Stimulated activated CD4-positive, alpha-beta T cell treated with anti-CD3 and anti-CD28 coated beads, Interleukin-1b, Interleukin-23, amount 100 ng/mL, for 4 hours (primary cell): Measurements from ENCODE around the gene GMNC.
A peak's percentile ranks its signal among the peaks of the same experiment; 100 is the strongest.
"Not testable (repeated sequence)": the region's sequence is repeated elsewhere in the genome, so short reads cannot be mapped to it uniquely, and the experiment has no call there.

Experiments
- DNase-seq, 2 donors: peaks; one replicate each; pipeline ENCODE4 v3.0.0-alpha.2; 2020; ENCODE audit warnings: low read depth in 2 of 2

The GMNC gene, protein sequence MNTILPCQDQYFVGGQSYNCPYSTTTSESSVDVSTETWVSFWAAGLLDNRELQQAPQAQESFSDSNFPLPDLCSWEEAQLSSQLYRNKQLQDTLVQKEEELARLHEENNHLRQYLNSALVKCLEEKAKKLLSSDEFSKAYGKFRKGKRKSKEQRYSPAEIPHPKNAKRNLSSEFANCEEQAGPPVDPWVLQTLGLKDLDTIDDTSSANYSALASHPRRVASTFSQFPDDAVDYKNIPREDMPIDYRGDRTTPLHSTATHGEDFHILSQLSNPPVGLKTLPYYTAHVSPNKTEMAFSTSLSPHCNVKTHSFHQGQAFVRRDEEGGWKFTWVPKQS

GRCh38 chr3:190862209-190863118, at the start of gene GMNC:
Gene GMNC, minus strand, starts transcription at chr3:190862694. Its CDS starts 79 bp downstream, at chr3:190862615.
- DNase-seq: peak in 1 of 2 donors; percentile 15

DNA sequence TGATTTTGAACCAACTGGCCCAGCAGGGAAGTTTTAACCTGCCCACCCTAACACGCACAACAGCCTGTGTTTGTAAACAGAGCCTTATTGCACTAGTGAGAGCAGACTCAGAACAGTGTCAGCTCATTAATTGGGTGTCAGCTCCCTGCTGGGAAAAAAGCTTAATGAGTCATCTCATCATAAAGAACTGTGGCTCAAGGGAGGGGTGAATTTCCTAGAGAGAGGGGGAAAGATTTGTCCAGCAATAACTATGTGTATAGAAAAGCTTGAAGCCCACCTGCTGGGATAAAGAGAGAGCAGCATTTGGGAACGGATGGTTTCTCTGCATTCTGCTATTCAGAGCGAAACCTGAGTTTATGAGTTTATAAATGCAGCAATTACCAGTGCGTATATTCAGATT, 48.9 kb upstream of the GMNC start:
- DNase-seq: no peak

DNA sequence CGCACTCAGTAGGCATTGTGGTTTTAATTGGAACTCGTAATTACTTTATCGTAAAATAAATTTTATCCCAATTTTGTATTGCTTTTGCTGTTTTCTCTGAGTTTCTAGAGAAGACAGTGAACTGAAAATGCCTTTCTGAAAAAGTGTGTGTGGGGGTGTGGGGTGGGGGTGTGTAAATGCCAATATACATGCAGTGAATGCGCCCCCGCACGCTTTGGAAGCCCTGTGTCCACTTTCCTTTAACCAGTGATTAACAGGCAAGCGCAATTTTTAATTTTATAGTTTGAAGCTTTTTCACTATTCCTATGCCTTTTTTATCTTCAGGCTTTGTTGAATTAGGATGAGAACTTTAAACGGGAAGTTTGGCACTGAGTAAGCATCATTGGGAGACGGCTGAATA, 47.4 kb upstream of the GMNC start:
- DNase-seq: no peak

- DNase-seq: no peak
These were observed 40.7 kb upstream of the GMNC start for GRCh38 chr3:190903156-190903555.

DNA sequence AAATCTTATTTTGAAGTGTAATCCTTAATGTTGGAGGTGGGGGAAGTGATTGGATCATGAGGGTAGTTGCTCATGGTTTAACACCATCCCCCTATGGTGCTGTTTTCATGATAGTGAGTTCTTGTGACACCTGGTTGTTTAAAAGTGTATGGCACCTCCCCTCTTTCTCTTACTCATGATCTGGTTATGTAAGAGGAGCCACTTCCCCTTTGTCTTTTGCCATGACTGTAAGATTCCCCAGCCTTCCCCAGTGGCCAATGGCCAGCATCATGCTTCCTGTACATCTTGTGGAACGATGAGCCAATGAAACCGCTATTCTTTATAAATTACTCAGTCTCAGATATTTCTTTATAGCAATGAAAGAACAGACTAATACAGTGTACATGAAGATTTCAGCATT, 39.8 kb upstream of the GMNC start:
- DNase-seq: no peak

GRCh38 chr3:190892395-190892902, 30.0 kb upstream of the GMNC start:
- no peak for DNase-seq

GRCh38 chr3:190886945-190887344, 24.5 kb upstream of the GMNC start:
- DNase-seq: no peak

- no peak for DNase-seq
These were observed 21.7 kb upstream of the GMNC start for GRCh38 chr3:190883973-190884832.

- no peak for DNase-seq
These were observed 20.6 kb upstream of the GMNC start for GRCh38 chr3:190883141-190883540.

DNA sequence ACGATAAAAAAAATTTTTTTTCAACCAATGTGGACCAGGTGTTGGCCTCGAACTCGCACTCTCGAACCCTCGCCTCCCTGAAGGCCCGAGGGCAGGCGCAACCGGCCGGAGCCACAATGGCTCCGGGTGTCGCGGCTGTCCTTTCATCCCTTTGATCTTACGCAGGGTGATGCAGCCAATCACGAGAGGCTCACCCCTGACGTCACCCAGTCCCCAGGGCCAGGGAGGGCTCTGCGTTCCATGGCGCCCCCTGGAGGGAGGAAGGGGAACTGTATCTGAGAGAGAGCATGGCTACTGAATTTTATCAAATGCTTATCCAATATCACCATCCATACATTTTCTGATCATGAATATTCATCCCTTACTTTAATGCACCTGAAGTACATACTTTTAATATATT, 15.4 kb upstream of the GMNC start:
- DNase-seq: no peak

DNA sequence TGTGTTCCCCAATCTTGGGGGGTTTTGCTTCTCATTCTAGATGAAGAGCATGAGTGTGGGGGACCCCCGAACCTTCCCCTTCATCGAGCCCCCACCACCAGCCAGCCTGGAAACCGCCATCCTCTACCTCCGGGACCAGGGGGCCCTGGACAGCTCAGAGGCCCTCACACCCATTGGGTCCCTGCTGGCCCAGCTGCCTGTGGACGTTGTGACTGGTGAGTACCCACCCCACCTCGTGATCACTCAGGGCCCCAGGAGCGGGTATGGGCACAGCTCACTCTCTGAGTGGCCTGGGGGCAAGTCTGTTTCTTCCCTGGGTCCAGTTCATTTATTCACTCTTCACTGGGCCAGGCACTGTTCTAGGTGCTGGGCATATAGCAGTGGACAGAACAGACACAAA, 13.9 kb upstream of the GMNC start:
- not testable (repeated sequence) for DNase-seq

GRCh38 chr3:190875061-190875460, 12.6 kb upstream of the GMNC start:
- DNase-seq: not testable (repeated sequence)

- DNase-seq: no peak
These were observed 7.6 kb upstream of the GMNC start for GRCh38 chr3:190870127-190870526.

- DNase-seq: no peak
These were observed 4.6 kb upstream of the GMNC start for GRCh38 chr3:190867071-190867470.

DNA sequence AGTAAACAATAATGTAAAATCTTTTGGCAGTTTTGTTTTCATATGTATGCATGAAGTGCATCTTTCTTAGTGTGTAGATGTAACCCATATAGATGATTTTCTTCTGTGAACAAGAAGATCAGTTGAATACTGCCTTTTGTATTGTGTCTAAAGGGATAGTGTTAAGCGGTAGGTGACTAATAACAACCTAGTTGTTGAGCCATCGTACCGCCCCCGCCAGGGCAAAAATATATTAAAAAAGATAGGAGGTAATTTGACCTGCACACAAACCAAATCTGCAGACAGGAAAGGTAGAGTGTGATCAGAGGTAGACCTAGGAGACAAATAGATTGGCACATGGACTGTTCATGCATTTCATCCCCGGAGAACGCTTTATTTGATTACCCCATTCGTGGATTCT, 3.3 kb upstream of the GMNC start:
- no peak for DNase-seq

DNA sequence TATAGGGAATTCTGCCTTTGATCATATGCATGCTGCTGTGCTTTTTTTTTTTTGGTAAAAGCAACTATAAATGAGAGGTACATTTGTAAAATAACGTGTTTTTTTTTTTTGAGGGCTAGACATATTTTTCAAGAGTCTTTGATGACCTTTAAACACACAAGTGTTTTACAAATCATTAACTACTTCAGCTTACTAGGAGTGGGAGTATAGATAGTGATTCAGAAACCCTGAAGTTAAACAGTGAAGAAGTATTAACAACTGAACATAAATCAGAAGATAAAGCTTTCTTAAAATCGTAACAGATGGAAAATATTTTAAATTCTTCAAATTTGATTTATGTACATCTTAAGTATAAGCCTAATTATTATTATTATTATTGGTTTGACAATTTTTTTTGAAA, 2.9 kb upstream of the GMNC start:
- DNase-seq: no peak

DNA sequence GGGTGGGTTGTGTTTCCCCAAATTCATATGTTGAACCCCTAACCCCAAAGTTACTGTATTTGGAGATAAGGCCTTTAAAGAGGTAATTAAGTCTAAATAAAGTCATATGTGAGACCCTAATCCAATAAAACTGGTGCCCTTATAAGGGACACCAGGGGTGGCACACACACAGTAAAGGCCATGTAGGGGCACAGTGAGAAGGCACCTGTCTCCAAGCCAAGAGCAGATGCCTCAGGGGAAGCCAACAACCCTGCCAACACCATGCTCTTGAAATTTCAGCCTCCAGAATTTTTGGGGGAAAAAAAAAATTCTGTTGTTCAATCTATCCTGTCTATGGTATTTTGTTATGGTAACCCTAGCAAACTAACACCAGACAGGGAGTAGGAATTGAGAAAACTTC, 1.5 kb upstream of the GMNC start:
- no peak for DNase-seq

GRCh38 chr3:190863119-190863465, 598 bp upstream of the GMNC start:
- no peak for DNase-seq

- DNase-seq: no peak
These were observed 2.0 kb downstream of the GMNC start for GRCh38 chr3:190860521-190860920.

GRCh38 chr3:190855151-190855550, 7.3 kb downstream of the GMNC start:
- DNase-seq: no peak

DNA sequence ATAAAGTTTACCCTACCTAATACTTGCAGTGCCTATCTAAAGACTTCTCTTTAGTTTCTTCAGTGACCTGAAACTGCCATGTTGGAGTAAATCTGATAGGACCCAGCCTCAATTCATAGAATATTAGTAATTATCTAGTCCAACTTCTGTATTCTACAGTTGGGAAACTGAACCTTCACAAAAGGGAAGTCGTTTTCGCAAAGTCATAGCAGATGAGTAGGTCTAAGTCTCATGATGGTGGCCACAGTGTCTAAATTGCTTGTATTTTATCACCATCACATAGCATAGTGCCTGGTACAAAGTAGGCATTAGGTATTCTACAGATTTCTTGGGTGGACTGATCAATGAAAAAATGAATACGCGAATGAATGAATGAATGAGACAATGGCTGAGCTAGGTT, 8.4 kb downstream of the GMNC start:
- no peak for DNase-seq

- DNase-seq: no peak
These were observed 9.0 kb downstream of the GMNC start for GRCh38 chr3:190853464-190853863.
